Activated T-helper 1 cell treated with anti-CD3 and anti-CD28 coated beads, Interleukin-12 subunit alpha, Interleukin-12 subunit beta, Interleukin-2, Interleukin-4 antibody, amounts not matched to agents 30 ng/mL and 10 ng/mL and 1 ng/mL, durations not matched to agents 14 hours and 24 hours and 36 hours (primary cell): ENCODE results near the gene HAPSTR1. TPM values are rescaled to one million over a fixed set of nuclear protein-coding genes. Genes with fewer than 3 reads are reported as not detected.

Source experiments
- DNase-seq: peaks from one replicate; pipeline ENCODE4 v3.0.0; 2021; ENCODE audit warnings: low spot score
- H3K27ac Mint-ChIP-seq: one replicate; pipeline ENCODE4 v1.8.0; 2021; ENCODE audit warnings: mild to moderate bottlenecking, mixed read lengths
- H3K27me3 Mint-ChIP-seq: one replicate; pipeline ENCODE4 v1.8.0; 2022; ENCODE audit warnings: mild to moderate bottlenecking, moderate library complexity, mixed read lengths; ENCODE audit not compliant: insufficient read depth
- H3K36me3 Mint-ChIP-seq: one replicate; pipeline ENCODE4 v1.8.0; 2021; ENCODE audit warnings: low read depth, mixed read lengths
- H3K4me1 Mint-ChIP-seq: one replicate; pipeline ENCODE4 v1.8.0; 2021; ENCODE audit warnings: low read depth, mixed read lengths
- H3K4me3 Mint-ChIP-seq: one replicate; pipeline ENCODE4 v1.8.0; 2021; ENCODE audit warnings: mild to moderate bottlenecking, moderate library complexity, mixed read lengths
- H3K9me3 Mint-ChIP-seq: one replicate; pipeline ENCODE4 v1.8.0; 2021; ENCODE audit warnings: mixed read lengths
- intact Hi-C: fragments of 100-400 bp; cut with micrococcal nuclease; formaldehyde crosslinking; loops from one replicate; pipeline ENCODE4 v1.15.1; 2024
- total RNA-seq: library from RNA; stranded (reverse); gene quantifications from 2 replicates; pipeline ENCODE4 v1.2.3, GENCODE V29; 2022

Gene HAPSTR1
- total RNA-seq, 1 donor from 2014 or later: 55.2 TPM

DNA sequence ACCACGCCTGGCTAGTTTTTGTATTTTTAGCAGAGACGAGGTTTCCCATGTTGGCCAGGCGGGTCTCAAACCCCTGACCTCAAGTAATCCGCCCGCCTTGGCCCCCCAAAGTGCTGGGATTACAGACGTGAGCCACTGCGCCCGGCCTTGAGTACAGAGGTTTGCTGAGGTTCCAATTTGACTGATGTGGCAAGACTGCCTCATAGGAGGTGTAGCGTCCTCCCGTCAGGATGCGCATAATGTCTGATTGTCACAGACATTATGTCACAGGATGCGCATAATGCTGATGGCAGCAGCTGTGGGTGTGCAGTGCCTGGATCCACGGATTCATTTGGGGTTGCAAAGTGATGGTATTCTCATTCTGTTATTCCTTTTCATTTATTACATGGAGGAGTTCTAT lies 45.2 kb downstream of the HAPSTR1 start:
- intact Hi-C loops: loop anchor here (5.0 to 10.0 kb wide), 2 partner anchors 269 to 572 kb away; partner anchors contain the start of gene CARHSP1
- Mint-ChIP-seq H3K4me1 (peaks cover 26% of the 10 kb centered on the region), H3K27ac (no peak overlapping the region), H3K36me3 (peaks cover 2% of the 10 kb centered on the region), H3K4me3 (no peak overlapping the region), H3K9me3 (no peaks in the 10 kb centered on the region), H3K27me3 (peaks cover 6% of the 10 kb centered on the region)
- DNase-seq: no peak

DNA sequence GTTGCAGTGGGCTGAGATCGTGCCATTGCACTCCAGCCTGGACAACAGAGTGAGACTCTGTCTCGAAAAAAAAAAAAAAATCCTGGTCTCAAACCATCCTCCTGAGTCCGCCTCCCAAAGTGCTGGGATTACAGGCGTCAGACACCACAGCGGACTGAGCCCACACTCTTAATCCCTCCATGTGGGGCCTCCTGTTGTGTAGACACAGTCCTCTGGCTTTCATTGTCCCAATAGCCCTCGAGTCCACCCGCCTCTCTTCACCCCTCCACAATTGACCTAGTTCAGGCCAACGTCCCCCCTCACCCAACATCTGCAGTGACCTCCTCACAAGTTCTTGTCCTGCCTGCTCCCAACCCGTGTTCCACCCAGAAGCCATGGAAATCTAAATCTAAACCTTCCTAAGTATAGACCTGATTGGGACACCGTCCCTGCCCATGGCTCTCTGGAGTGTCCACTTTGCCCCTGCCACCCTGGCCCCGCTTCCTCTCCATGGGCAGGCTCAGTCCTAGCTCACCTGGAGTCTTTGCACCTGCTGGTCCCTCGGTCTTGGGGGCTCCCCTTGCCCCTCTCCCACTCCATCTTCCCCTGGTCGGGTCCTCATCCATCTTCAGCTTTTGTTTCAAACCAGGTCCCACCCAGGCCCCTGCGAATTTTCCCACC lies 46.7 kb downstream of the HAPSTR1 start:
- Mint-ChIP-seq H3K27ac (no peak overlapping the region), H3K4me3 (no peak overlapping the region), H3K9me3 (no peaks in the 10 kb centered on the region), H3K4me1 (peaks cover 26% of the 10 kb centered on the region), H3K36me3 (peaks cover 2% of the 10 kb centered on the region), H3K27me3 (peaks cover 6% of the 10 kb centered on the region)
- no peak for DNase-seq
- intact Hi-C loops: loop anchor here (2.0 to 10.0 kb wide), 3 partner anchors 271 to 1043 kb away; partner anchors contain the start of gene CARHSP1

GRCh38 chr16:9138731-9139501 lies 47.5 kb downstream of the HAPSTR1 start:
- peaks cover 26% of the 10 kb centered on the region for H3K4me1 Mint-ChIP-seq
- DNase-seq: peak; percentile 45
- peaks cover 2% of the 10 kb centered on the region for H3K36me3 Mint-ChIP-seq
- intact Hi-C loops: loop anchor here (2.0 to 10.0 kb wide), 3 partner anchors 272 to 1042 kb away; partner anchors contain the start of gene CARHSP1
- H3K4me3 Mint-ChIP-seq: no peak overlapping the region
- H3K27ac Mint-ChIP-seq: no peak overlapping the region
- H3K9me3 Mint-ChIP-seq: no peaks in the 10 kb centered on the region
- H3K27me3 Mint-ChIP-seq: peaks cover 6% of the 10 kb centered on the region

GRCh38 chr16:9139965-9140364 lies 48.5 kb downstream of the HAPSTR1 start:
- H3K4me3 Mint-ChIP-seq: no peak overlapping the region
- H3K36me3 Mint-ChIP-seq: no peaks in the 10 kb centered on the region
- no peaks in the 10 kb centered on the region for H3K9me3 Mint-ChIP-seq
- intact Hi-C loops: loop anchor here (2.0 to 10.0 kb wide), 3 partner anchors 273 to 1041 kb away; partner anchors contain the start of gene CARHSP1
- H3K4me1 Mint-ChIP-seq: peaks cover 20% of the 10 kb centered on the region
- H3K27me3 Mint-ChIP-seq: peaks cover 8% of the 10 kb centered on the region
- H3K27ac Mint-ChIP-seq: no peak overlapping the region
- no peak for DNase-seq

Other genes with a start within 250 kb of the HAPSTR1 start
- 79.4 and 80.5 TPM in 2 replicates for gene CARHSP1, start 222.6 kb upstream of the HAPSTR1 start, total RNA-seq
- not detected in 2 replicates for gene LITAFD, start 209.3 kb upstream of the HAPSTR1 start, total RNA-seq
- gene USP7, start 127.7 kb upstream of the HAPSTR1 start, total RNA-seq: 184 and 188 TPM in 2 replicates